GM12874 (cell line): ENCODE results near the gene EIF3F.

Source experiments
- TF ChIP-seq, protein P1 (sequence below): IDR thresholded peaks from 2 replicates; pipeline ENCODE4 v1.5.1; 2011; ENCODE audit warnings: low read depth, mild to moderate bottlenecking, control low read depth, low read length, moderate library complexity; ENCODE audit not compliant: insufficient read depth

EIF3F gene

DNA sequence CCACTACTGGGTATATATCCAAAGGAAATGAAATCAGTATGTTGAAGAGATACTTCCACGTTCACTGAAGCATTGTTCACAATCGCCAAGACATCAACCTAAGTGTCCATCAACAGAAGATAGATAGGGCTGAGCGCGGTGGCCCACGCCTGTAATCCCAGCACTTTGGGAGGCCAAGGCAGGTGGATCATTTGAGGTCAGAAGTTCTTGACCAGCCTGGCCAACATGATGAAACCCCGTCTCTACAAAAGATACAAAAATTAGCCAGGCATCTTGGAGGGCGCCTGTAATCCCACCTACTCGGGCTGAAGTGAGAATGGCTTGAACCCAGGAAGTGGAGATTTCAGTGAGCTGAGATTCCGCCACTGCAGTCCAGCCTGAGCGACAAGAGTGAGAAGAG, 12.7 kb downstream of the EIF3F start:
- TF ChIP-seq, protein P1, sequence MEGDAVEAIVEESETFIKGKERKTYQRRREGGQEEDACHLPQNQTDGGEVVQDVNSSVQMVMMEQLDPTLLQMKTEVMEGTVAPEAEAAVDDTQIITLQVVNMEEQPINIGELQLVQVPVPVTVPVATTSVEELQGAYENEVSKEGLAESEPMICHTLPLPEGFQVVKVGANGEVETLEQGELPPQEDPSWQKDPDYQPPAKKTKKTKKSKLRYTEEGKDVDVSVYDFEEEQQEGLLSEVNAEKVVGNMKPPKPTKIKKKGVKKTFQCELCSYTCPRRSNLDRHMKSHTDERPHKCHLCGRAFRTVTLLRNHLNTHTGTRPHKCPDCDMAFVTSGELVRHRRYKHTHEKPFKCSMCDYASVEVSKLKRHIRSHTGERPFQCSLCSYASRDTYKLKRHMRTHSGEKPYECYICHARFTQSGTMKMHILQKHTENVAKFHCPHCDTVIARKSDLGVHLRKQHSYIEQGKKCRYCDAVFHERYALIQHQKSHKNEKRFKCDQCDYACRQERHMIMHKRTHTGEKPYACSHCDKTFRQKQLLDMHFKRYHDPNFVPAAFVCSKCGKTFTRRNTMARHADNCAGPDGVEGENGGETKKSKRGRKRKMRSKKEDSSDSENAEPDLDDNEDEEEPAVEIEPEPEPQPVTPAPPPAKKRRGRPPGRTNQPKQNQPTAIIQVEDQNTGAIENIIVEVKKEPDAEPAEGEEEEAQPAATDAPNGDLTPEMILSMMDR: no peak

DNA sequence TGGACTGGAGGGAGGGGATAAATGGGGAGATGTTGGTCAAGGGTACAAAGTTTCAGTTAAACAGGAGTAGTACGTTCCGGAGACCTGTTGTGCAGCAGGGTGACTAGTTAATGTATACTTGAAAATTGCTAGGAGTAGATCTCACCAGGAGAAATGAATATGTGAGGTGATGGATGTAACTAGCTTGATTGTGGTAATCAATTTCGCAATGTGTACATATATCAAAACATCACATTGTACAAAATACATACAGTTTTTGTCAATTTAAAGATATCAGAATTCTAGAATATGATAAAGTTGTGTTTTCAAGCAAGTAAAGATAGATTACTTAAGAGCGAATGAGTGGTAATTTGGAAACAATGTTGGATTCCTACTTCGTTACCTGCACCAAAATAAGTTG, 13.3 kb downstream of the EIF3F start:
- TF ChIP-seq, protein P1: no peak

DNA sequence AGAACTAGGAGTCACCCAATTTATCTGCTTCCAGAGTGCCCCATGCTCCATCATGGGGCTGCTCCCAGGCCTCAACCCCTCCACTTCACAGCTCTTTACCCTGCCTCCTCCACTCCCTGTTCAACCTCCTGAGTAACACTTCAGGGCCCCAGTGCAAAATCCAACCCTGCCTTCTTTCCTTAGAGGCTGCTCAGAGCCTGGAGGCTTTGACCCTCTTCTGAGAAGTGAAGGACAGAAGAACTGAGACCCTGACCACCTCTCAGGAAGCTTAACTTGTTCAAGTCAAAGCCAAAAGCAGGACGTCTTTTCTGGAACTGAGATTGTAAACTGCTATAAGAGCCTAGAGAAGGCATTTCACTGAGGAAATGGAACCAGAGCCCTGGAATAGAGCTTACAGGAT, 15.5 kb downstream of the EIF3F start:
- TF ChIP-seq, protein P1: no peak

DNA sequence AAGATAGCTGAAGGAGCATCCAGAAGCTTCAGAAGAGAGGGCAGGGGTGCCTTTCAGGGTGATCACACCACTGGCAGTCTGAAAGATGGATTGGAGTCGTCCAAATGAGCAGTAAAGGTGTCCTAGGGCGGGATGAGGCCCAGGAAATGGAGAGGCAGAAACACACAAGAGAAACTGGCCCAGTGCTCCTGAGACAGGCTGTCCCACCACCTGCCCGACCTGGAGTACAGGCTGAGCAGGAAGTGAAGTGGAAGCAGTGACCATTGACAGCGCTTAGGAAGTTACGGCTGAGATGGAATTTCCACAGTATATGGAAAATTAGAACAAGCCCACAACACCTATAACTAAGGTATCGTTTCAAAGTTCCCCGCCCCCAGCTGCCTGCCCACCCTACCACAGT, 16.1 kb downstream of the EIF3F start:
- TF ChIP-seq, protein P1: no peak

DNA sequence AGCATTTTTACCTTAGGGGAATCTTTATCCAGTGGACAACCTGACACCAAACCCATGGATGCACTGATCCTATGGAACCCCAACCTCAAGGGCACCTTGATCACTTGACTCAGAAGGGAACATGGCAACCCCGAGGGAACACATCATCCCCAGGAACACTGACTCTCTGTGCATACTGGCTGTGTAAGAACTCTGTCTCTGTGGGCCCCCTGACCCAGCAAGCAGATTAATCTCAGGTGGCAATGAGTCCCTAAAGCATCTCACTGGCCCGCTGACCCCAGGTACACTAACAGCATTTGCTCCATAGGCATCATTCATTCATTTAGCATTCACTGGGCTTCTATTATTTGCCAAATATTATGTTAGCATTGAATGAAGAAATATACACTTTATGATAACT, 16.9 kb downstream of the EIF3F start:
- TF ChIP-seq, protein P1: no peak

DNA sequence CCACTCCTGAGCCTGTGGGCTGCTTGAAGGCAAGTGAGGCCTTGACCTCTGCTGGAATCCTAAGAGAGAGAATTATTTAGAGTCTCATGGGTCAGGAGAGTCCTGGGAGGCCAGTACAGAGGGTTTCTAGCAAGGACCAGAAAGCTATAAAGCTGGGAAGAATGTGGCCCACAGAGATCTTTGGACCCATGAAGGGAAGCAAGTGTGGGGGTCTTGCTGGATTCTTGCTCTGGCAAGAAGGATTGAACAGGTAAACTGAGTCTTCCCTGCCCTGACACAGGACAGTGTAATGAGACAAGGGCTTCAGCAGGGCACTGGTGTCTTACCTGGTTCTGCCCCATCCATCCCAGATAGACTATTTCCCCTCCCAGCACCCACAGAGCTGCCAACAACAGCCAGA, 18.4 kb downstream of the EIF3F start:
- TF ChIP-seq, protein P1: no peak

DNA sequence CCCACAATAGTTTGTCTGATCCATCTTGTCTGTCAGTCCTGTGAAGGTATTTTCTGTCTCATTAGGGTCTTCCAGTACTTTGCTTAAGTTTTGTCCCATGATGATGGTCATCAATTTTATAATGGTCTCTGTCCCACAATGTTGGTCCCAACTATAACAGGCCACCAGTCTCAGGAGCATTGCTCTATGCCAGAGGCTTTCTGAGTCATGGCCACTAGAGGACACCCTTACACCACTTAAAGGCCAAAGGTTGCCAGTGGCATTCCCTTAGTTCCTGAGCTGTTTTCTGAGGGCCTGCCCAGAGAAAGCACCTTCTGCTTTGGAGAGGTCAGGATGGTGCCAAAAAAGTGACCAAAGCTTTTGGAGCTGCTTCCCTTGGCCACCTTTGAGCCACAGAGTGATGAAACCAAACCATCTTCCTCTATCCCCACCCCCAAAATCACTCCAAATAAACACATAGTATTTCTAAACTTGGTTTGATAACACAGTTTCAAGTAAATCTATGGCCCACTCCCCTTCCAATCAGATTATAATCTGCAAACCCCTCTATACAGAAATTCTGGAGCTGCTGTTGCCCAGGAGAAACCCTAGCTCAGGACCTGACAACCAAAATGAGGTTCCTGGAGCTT, 19.3 kb downstream of the EIF3F start:
- TF ChIP-seq, protein P1: peak; percentile 88
